ENCODE data around the gene IL17B.
A peak's percentile ranks its signal among the peaks of the same experiment; 100 is the strongest.

The IL17B gene

GRCh38 chr5:149355688-149356087 is 23.4 kb downstream of the IL17B start:
- no peak for DNase-seq

GRCh38 chr5:149353911-149354310 is 25.2 kb downstream of the IL17B start:
- no peak for DNase-seq

DNA sequence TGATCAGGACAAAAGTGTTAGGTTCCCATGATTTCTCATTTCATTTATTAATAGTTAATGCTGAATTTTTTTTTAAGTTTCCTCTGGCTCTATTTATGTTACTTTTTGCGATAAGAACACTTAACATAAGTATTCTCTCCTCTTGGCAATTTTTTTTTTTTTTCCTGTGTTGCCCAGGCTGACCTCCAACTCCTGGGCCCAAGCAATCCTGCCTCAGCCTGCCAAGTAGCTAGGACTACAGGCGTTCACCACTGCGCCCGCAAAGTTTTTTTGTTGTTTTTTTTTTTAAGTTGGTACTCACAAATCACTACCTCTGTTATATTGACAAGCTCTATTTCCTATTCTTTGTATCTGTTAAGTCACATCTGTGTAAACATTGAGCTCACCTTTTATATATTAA is 26.9 kb downstream of the IL17B start:
- DNase-seq = no peak

- DNase-seq = no peak
These were observed 29.7 kb downstream of the IL17B start for GRCh38 chr5:149349382-149349781.

GRCh38 chr5:149348518-149348917 is 30.6 kb downstream of the IL17B start:
- DNase-seq = no peak

DNA sequence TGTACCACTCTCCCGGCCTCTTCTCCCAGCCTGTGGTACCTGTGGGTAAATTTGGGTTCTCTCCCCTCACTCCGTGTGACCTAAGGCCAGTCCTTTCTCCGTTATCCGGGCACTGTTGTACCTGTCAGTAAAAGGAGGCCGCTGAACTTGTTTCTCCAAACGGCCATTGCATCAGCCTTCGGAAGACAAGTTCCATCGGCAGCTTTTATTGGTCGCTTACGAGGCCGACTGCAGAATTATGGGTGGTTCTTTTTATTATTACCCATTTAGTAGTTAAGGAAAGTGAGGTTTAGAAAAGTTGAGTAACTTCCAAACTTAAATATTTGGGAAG is 33.2 kb downstream of the IL17B start:
- no peak for DNase-seq

GRCh38 chr5:149345147-149345891 is 33.8 kb downstream of the IL17B start, which contains the start of gene GRPEL2:
TSS of gene GRPEL2 (plus strand) at chr5:149345499. CDS start at chr5:149345540, 41 bp downstream.
- DNase-seq = peak; percentile 93

DNA sequence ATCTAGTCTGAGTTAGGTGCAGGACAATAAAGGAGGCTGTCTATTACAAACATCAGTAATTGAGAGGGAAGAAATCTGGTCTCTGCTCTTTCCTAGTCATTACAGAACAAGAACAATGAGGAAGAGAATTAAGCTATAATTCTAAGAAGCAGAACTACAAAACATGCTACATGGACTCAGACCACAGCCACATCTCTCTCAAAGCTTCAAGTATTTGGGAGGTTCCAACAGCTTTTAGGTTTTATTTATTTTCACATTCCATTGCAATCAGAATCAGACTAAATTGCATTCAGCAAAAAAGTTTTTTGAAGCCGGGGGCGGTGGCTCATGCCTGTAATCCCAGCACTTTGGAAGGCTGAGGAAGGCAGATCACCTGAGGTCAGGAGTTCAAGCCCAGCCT is 34.9 kb downstream of the IL17B start:
- DNase-seq = no peak

DNA sequence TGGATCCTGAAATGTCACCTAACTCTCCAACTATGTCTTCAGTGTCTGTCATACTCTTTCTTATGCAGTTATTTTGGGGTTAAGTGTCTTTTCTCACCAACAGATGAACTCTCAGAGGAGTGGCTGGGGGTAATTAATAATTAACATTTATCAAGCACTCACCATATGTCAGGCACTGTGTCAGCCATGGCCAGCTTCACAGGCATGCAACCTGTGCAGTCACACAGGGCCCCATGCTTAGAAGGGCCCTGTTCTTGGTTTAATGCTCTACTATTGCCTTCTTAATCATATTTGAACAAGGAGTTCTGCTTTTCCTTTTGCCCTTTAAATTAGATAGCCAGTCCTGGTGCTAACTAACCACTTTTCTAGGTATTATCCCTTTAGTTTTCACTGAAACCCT is 37.2 kb downstream of the IL17B start:
- DNase-seq = no peak

DNA sequence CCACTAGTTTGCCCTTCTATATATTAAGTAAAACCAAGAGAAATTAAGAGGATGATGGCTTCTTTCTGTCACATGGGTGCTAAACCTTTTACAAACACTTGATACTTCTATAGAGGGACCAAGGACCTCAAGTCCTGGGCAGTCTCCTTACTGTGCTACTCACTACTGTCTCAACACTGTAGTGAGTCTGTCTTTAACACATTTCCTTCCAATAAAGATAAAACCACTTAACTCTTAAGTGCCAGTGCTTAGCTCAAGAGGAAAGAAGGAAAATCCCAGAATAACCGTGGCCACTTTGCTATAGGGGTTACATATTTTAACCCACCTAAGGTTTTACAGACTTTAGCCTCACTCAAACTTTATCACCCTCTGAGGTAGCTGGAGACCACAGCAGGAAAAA is 38.2 kb downstream of the IL17B start:
- no peak for DNase-seq

- peak; percentile 14 for DNase-seq
These were observed 40.7 kb downstream of the IL17B start for GRCh38 chr5:149338364-149338763.

- peak; percentile 78 for DNase-seq
These were observed 41.4 kb downstream of the IL17B start for GRCh38 chr5:149337736-149338135.

DNA sequence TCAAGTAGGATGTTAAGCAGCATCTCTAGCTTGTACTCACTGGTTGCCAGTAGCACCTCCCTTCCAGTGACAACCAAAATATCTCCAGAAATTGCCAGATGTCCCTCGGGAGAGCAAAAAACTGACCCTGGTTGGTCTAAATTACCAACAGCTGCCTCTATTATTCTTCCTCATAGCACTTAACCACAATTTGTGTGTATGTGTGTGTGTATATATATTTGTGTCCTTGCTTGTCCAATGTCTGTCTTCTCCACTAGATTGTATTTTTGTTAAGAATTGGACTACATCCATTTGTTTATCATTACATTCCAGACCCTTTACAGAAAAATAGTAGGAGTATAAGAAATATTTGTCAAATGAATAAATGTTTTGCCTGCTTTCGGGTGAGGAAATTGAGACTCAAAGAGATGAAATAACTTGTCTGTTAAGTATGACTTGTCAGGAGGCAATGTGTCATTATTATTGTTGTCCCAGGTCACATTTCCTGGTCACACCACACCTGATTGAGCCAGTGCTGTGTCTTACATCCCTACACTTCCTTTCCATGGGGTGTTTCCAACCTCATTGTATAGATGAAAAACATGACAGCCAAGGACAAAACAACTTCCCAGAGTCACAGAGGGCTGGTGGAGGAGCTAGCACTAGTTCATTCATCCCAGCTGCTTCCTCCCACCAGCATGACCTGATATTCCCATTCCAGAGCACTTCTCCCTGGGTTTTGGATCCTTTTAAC is 45.2 kb downstream of the IL17B start:
- DNase-seq = no peak

DNA sequence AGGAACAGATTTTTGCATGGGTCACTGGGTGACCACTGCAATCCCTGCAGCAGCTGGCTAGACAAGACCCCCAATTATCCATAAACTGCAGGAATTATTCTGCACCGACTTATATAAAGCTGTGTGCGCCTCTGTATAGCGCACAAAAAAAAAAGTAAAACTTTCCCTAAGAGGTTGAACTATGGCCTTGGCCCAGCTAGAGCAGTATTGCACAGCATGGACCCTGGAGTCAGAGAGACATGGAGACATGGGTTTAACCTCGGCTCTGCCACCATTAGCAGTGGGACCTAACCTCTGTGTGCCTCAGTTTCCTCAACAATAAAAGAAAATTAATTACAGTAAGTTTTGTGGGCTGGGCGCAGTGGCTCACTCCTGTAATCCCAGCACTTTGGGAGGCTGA is 50.9 kb downstream of the IL17B start:
- DNase-seq = no peak

DNA sequence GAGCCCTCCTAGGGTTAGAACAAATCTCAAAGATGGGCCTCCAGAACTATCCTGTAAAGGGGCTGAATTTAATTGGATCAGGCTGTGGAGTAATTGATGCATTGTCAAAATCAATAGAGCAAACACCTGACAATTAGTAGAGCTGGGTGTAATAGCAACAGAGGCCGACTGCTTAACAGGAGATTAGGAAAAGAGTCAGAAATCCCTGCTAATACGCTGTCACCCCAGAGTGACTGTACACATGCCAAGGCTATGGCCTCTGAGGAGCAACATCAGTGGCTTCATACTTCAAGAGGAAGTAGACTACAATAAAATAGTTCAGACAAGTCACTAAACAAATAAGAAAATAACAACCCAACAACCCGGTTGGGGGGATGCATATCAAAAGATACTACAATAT is 52.5 kb downstream of the IL17B start:
- DNase-seq = no peak

- no peak for DNase-seq
These were observed 53.2 kb downstream of the IL17B start for GRCh38 chr5:149325894-149326293.

DNA sequence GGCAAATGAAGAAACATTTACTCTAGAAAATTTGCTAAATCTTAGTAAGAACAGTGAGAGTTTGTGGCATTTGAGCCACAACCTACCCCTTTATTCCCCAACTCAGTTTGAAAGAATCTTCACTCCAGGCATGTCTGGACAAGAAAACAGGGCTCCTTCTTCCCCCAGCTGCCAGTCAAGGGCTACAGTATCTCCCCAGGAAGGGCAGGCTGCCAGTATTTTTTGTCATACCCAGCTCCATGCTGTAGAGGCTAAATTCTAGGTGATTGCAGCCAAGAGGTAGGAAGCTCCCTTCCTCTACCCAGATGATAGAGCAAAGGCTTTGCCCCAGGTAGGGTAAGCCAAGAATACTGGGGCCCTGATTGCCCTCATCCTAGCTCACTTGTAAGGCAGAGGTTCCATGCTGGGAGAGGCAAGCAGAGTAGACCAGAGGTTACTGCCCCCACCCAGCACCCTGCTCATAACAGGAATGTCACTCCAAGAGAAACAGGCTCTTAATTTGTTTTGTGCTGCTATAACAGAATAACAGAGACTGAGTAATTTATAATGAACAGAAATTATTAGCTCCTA is 53.8 kb downstream of the IL17B start:
- no peak for DNase-seq

DNA sequence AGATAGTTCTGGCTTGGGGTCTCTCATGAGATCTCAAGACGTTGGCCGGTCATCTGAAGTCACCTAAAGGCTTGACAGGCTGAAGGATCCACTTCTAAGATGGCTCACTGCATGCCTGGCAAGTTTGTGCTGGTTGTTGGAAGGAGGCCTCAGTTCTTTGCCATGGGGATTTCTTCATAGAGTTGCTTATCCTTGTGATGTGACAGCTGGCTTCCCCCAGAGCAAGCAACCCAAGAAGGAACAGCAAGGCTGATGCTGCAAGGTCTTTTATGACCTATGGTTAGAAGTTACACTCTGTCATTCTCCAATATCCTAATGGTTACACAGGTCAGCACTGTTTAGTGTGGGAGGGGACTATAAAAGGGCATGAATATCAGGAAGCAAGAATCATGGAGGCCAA is 54.5 kb downstream of the IL17B start:
- no peak for DNase-seq
